NB4 (cell line): ENCODE results near the gene ELP5.
A peak's percentile ranks its signal among the peaks of the same experiment; 100 is the strongest.

ENCODE experiments used
- DNase-seq: peaks from one replicate; pipeline ENCODE4 v3.0.0; 2010; ENCODE audit warnings: low read depth
- H3K4me3 ChIP-seq: one replicate; pipeline ENCODE4 v1.5.1; 2011; ENCODE audit warnings: mild to moderate bottlenecking, low read depth, low read length, moderate library complexity
- CTCF ChIP-seq: IDR thresholded peaks from one replicate; pipeline ENCODE4 v1.5.1; 2012; ENCODE audit warnings: low read depth, low read length
- MAX ChIP-seq: IDR thresholded peaks from 2 replicates; pipeline ENCODE4 v1.6.1; 2011; ENCODE audit warnings: low read depth, low read length
- MYC ChIP-seq: IDR thresholded peaks from 2 replicates; pipeline ENCODE4 v1.6.1; 2011; ENCODE audit warnings: low read depth, low read length
- POLR2A ChIP-seq: IDR thresholded peaks from 2 replicates; pipeline ENCODE4 v1.6.1; 2011; ENCODE audit warnings: mild to moderate bottlenecking; ENCODE audit not compliant: insufficient read length; ENCODE audit errors: extremely low read depth

ELP5 gene

GRCh38 chr17:7224661-7225111 lies 27.3 kb upstream of the ELP5 start:
- DNase-seq = no peak
- TF ChIP-seq POLR2A (no peak), MAX (no peak), MYC (no peak), CTCF (no peak)
- no peak overlapping the region for H3K4me3 ChIP-seq

- DNase-seq = no peak
- no peak for TF ChIP-seq POLR2A
- no peak overlapping the region for H3K4me3 ChIP-seq
Measured at GRCh38 chr17:7225711-7226331, 26.2 kb upstream of the ELP5 start.

- TF ChIP-seq CTCF (no peak), MYC (no peak), POLR2A (no peak), MAX (no peak)
- H3K4me3 ChIP-seq = no peak overlapping the region
- DNase-seq = no peak
Measured at GRCh38 chr17:7226721-7227710, 25.0 kb upstream of the ELP5 start.

- DNase-seq = no peak
- no peak for TF ChIP-seq CTCF
- no peak for TF ChIP-seq POLR2A
- TF ChIP-seq MAX = no peak
- TF ChIP-seq MYC = no peak
- H3K4me3 ChIP-seq = no peak overlapping the region
Measured at GRCh38 chr17:7228920-7229319, 23.1 kb upstream of the ELP5 start.

GRCh38 chr17:7229504-7229903 lies 22.5 kb upstream of the ELP5 start:
- H3K4me3 ChIP-seq = no peak overlapping the region
- no peak for TF ChIP-seq MAX
- no peak for TF ChIP-seq MYC
- no peak for DNase-seq

GRCh38 chr17:7232114-7232513 lies 19.9 kb upstream of the ELP5 start:
- peak overlapping the region; percentile 50 for H3K4me3 ChIP-seq
- DNase-seq = no peak
- no peak for TF ChIP-seq MAX
- no peak for TF ChIP-seq CTCF
- no peak for TF ChIP-seq MYC
- TF ChIP-seq POLR2A = no peak
